B cell (primary cell): Measurements from ENCODE around the gene POU4F3.

Source experiments
- EZH2 ChIP-seq: IDR thresholded peaks from 2 replicates; pipeline ENCODE4 v1.6.1; 2012; ENCODE audit warnings: borderline replicate concordance, low read depth, mild to moderate bottlenecking, moderate library complexity, low read length; ENCODE audit not compliant: insufficient read depth, poor library complexity, severe bottlenecking
- TF ChIP-seq, protein P1 (sequence below): fragments of 200-600 bp; IDR thresholded peaks from one replicate; pipeline ENCODE4 v1.8.0; 2022; ENCODE audit warnings: antibody characterized with exemption, mild to moderate bottlenecking

DNA sequence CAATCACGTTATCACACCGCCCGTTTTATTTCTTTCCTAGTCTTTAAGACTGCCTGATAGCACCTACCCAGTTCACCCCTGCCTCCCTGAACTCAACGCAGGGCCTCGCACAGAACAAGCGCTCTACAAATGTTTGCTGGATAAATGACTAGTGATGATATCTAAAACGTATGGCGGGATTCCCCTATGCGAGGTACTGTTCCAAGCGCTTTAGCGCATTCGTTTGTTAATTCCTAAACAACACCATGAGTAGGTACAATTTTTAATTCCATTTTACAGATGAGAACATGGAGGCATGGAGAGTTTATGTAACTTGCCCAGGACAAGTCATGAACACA, 6.6 kb downstream of the POU4F3 start:
- TF ChIP-seq, protein P1, sequence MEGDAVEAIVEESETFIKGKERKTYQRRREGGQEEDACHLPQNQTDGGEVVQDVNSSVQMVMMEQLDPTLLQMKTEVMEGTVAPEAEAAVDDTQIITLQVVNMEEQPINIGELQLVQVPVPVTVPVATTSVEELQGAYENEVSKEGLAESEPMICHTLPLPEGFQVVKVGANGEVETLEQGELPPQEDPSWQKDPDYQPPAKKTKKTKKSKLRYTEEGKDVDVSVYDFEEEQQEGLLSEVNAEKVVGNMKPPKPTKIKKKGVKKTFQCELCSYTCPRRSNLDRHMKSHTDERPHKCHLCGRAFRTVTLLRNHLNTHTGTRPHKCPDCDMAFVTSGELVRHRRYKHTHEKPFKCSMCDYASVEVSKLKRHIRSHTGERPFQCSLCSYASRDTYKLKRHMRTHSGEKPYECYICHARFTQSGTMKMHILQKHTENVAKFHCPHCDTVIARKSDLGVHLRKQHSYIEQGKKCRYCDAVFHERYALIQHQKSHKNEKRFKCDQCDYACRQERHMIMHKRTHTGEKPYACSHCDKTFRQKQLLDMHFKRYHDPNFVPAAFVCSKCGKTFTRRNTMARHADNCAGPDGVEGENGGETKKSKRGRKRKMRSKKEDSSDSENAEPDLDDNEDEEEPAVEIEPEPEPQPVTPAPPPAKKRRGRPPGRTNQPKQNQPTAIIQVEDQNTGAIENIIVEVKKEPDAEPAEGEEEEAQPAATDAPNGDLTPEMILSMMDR, result no peak
- no peak for TF ChIP-seq EZH2
